K562 (cell line): ENCODE results near the gene ANAPC2. TPM values are rescaled to one million over a fixed set of nuclear protein-coding genes. Genes with fewer than 3 reads are reported as not detected.

Source experiments
- ATAC-seq: fragments of 200-7000 bp; cut with Tn5 transposase; 3 replicates; pipeline ENCODE4 v1.9.1; 2020; ENCODE audit warnings: moderate library complexity
- BruUV-seq: library from RNA; stranded (reverse); fragments of 400-500 nt; replicated peaks from 2 replicates; lab custom pipeline; 2021; lab: Mats Ljungman, UMichigan
- CTCF ChIA-PET: fragments of 300-600 bp; formaldehyde crosslinking; extraction: SDS; loops from one replicate; lab custom pipeline; 2021; ENCODE audit warnings: low intra/inter-chr PET ratio; lab: Yijun Ruan, JAX
- POLR2A ChIA-PET: fragments of 300-600, 350-650 bp; sonication (Branson Sonifier 250); formaldehyde crosslinking; extraction: SDS; loops from one replicate; lab custom pipeline; 2021; ENCODE audit warnings: antibody characterized with exemption, inconsistent platforms; lab: Yijun Ruan, JAX
- DNase-seq, 4 experiments: peaks; one replicate each; pipeline versions ENCODE4 v3.0.0 to v3.0.0-alpha.2; 2011 to 2018; ENCODE audit warnings: low spot score in 3 of 4, mixed read lengths in 3 of 4; ENCODE audit errors: extremely low read depth in 1 of 4
- FAIRE-seq: peaks from 2 replicates; lab custom pipeline; 2011; peaks lifted over from hg19 to GRCh38; lab: Jason Lieb, UNC
- H2AFZ ChIP-seq: 2 replicates; pipeline ENCODE4 v1.6.0; 2011; ENCODE audit warnings: low read depth, low read length, control low read depth, inconsistent platforms
- H3K27ac ChIP-seq: fragments of 200-600 bp; 3 replicates; pipeline ENCODE4 v1.8.0; 2011; ENCODE audit warnings: low read depth, mild to moderate bottlenecking, control low read depth, inconsistent platforms, low read length, moderate library complexity, mixed read lengths; ENCODE audit errors: extremely low read depth
- H3K27me3 ChIP-seq, 2 experiments: fragments of 300-600 bp in 1 of 2; 2 replicates in 1 of 2; 3 replicates in 1 of 2; pipeline versions ENCODE4 v1.6.0 to v1.8.0; 2011; ENCODE audit warnings: inconsistent platforms in 2 of 2, low read length in 2 of 2, mild to moderate bottlenecking in 1 of 2, mixed read lengths in 1 of 2, moderate library complexity in 1 of 2; ENCODE audit not compliant: control insufficient read depth in 2 of 2, insufficient read depth in 2 of 2
- H3K36me3 ChIP-seq: fragments of 300-600 bp; 3 replicates; pipeline ENCODE4 v1.8.0; 2011; ENCODE audit warnings: mild to moderate bottlenecking, low read length, inconsistent platforms; ENCODE audit not compliant: control insufficient read depth, insufficient read depth
- H3K4me1 ChIP-seq, 2 experiments: fragments of 200-600 bp in 1 of 2; replicated peaks in 1 of 2; 2 replicates in 1 of 2; 3 replicates in 1 of 2; pipeline versions ENCODE4 v1.5.1 to v1.8.0; 2011; ENCODE audit warnings: inconsistent platforms in 2 of 2, low read length in 2 of 2, mild to moderate bottlenecking in 1 of 2, mixed read lengths in 1 of 2, moderate library complexity in 1 of 2; ENCODE audit not compliant: control insufficient read depth in 2 of 2, insufficient read depth in 2 of 2
- H3K4me2 ChIP-seq: 2 replicates; pipeline ENCODE4 v1.6.1; 2011; ENCODE audit warnings: low read length, control low read depth, inconsistent platforms, mixed read lengths; ENCODE audit not compliant: insufficient read depth
- H3K4me3 ChIP-seq: fragments of 200-600 bp; sonication (generic), shearing (Covaris generic); 2 replicates; pipeline ENCODE4 v1.5.1; 2016; ENCODE audit warnings: control low read depth, inconsistent platforms
- H3K79me2 ChIP-seq: fragments of 200-600 bp; 3 replicates; pipeline ENCODE4 v1.8.0; 2011; ENCODE audit warnings: low read length, inconsistent platforms; ENCODE audit not compliant: control insufficient read depth, insufficient read depth
- H3K9ac ChIP-seq, 2 experiments: 2 replicates each; pipeline versions ENCODE4 v1.6.0 to v1.6.1; 2011; ENCODE audit warnings: low read depth in 2 of 2, low read length in 2 of 2, control low read depth in 1 of 2, inconsistent platforms in 1 of 2, mild to moderate bottlenecking in 1 of 2, mixed read lengths in 1 of 2; ENCODE audit not compliant: insufficient read depth in 1 of 2
- H3K9me1 ChIP-seq: one replicate; pipeline ENCODE4 v1.6.0; 2011; ENCODE audit warnings: inconsistent platforms, mild to moderate bottlenecking, low read length, moderate library complexity; ENCODE audit not compliant: control insufficient read depth, insufficient read depth
- H3K9me3 ChIP-seq: replicated peaks from 2 replicates; pipeline ENCODE4 v1.5.1; 2011; ENCODE audit warnings: low read depth, low read length, inconsistent platforms; ENCODE audit not compliant: control insufficient read depth, insufficient read depth
- H4K20me1 ChIP-seq: replicated peaks from 2 replicates; pipeline ENCODE4 v1.6.1; 2011; ENCODE audit warnings: low read length, inconsistent platforms, mixed read lengths; ENCODE audit not compliant: control insufficient read depth, insufficient read depth
- BRCA1 ChIP-seq, 2 experiments: fragments of 450-650 bp in 1 of 2; sonication (generic) in 1 of 2; formaldehyde crosslinking in 1 of 2; IDR thresholded peaks; 2 replicates each; pipeline versions ENCODE4 v1.5.0 to v1.6.1; 2017 to 2020; ENCODE audit warnings: mild to moderate bottlenecking in 1 of 2, missing genetic modification reagents in 1 of 2
- BRD9 ChIP-seq: fragments of 450-650 bp; IDR thresholded peaks from 2 replicates; pipeline ENCODE4 v1.6.1; 2018; ENCODE audit warnings: low read depth; ENCODE audit not compliant: partially characterized antibody
- CBX2 ChIP-seq: fragments of 200-600 bp; sonication (generic); IDR thresholded peaks from one replicate; pipeline ENCODE4 v1.6.1; 2012; ENCODE audit warnings: mild to moderate bottlenecking, low read length, inconsistent platforms; ENCODE audit not compliant: insufficient read depth, poor library complexity, severe bottlenecking
- ETV1 ChIP-seq: fragments of 450-650 bp; conservative IDR thresholded peaks from 2 replicates; pipeline ENCODE4 v1.6.1; 2016; ENCODE audit warnings: missing genetic modification characterization, control low read depth, low read depth, missing compliant biosample characterization
- FIP1L1 ChIP-seq: fragments of 200-400 bp; formaldehyde crosslinking; IDR thresholded peaks from 2 replicates; pipeline ENCODE4 v1.6.1; 2018; ENCODE audit warnings: mild to moderate bottlenecking, low read depth, low read length; ENCODE audit not compliant: poor library complexity, severe bottlenecking
- MEF2D ChIP-seq: conservative IDR thresholded peaks from 2 replicates; pipeline ENCODE4 v1.6.1; 2016; ENCODE audit warnings: low read depth, missing genetic modification characterization, missing compliant biosample characterization
- NR1H2 ChIP-seq: sonication (generic); formaldehyde crosslinking; IDR thresholded peaks from 2 replicates; pipeline ENCODE4 v1.4.0; 2020; ENCODE audit warnings: mild to moderate bottlenecking, missing genetic modification reagents
- POLR2A ChIP-seq: fragments of 450-650 bp; conservative IDR thresholded peaks from 2 replicates; pipeline ENCODE4 v1.6.1; 2016
- SREBF2 ChIP-seq: sonication (generic); formaldehyde crosslinking; IDR thresholded peaks from 2 replicates; pipeline ENCODE4 v1.4.0; 2020; ENCODE audit warnings: mild to moderate bottlenecking, missing genetic modification reagents
- TCF3 ChIP-seq: sonication (generic); formaldehyde crosslinking; IDR thresholded peaks from 2 replicates; pipeline ENCODE4 v1.4.0; 2020; ENCODE audit warnings: mild to moderate bottlenecking, missing genetic modification reagents
- ZBTB34 ChIP-seq: fragments of 250-450 bp; sonication (Bioruptor Pico); IDR thresholded peaks from 2 replicates; pipeline ENCODE4 v1.8.0; 2021; ENCODE audit warnings: mild to moderate bottlenecking, moderate library complexity
- ZBTB5 ChIP-seq: fragments of 450-650 bp; IDR thresholded peaks from 2 replicates; pipeline ENCODE4 v1.6.1; 2017; ENCODE audit warnings: antibody characterized with exemption
- ZNF592 ChIP-seq: fragments of 450-650 bp; IDR thresholded peaks from 2 replicates; pipeline ENCODE4 v1.6.1; 2017; ENCODE audit warnings: antibody characterized with exemption, mild to moderate bottlenecking
- WGBS: fragments of 100-300 bp; shearing (Covaris generic); methylation state at CpG from one replicate; pipeline ENCODE4 v1.1.6; 2016; ENCODE audit warnings: low coverage, mixed read lengths; ENCODE audit not compliant: insufficient coverage; ENCODE audit errors: missing lambda C conversion rate; 5-methylcytosine and 5-hydroxymethylcytosine counted together
- in situ Hi-C: fragments of 300-500 bp; cut with MboI; formaldehyde crosslinking; loops from 4 replicates; pipeline ENCODE4 v1.15.0; 2018; ENCODE audit warnings: inconsistent platforms, mixed read lengths
- intact Hi-C: fragments of 100-400 bp; cut with micrococcal nuclease; formaldehyde crosslinking; loops from 2 replicates; pipeline ENCODE4 v1.14.2; 2022
- polyA plus RNA-seq, 8 experiments: library from polyadenylated mRNA; depleted of rRNA in 4 of 8; stranded (reverse) in 5 of 8; unstranded in 3 of 8; fragments of >200 nt; fragmentation: Nextera tagmentation in 2 of 8; fragmentation: Illumina TruSeq in 1 of 8; extraction: Ambion mirVana in 2 of 8; extraction: Trizol in 1 of 8; gene quantifications; 2 replicates each; pipeline versions ENCODE4 v1.2.1 to v1.2.3, GENCODE V29; 2011 to 2014; ENCODE audit warnings: inconsistent platforms in 1 of 8, missing spikeins in 1 of 8
- total RNA-seq, 7 experiments: library from RNA; depleted of rRNA in 6 of 7; stranded (reverse); fragments of >200 nt in 6 of 7; fragmentation: Illumina TruSeq in 2 of 7; extraction: Trizol in 2 of 7; gene quantifications; 2 replicates each; pipeline versions ENCODE4 v1.2.1 to v1.2.3, GENCODE V29; 2011 to 2021; ENCODE audit warnings: low replicate concordance in 1 of 7

ANAPC2 gene
- total and polyA plus RNA-seq, 9 of the 15 experiments (the other 6 are each of a cell fraction or from before 2014, with no cell fraction given): 0.11 to 56.5 (median 17.1) TPM; not detected in 1

- Histone ChIP-seq H4K20me1 (0 out of 2 replicates have a peak, but pooled peaks cover 5% of the 10 kb centered on the region), H3K9ac (peak overlapping the region in 1 of 2 experiments; percentile 41; a peak in 2 of 4 replicates), H3K27ac (no peak overlapping the region), H3K27me3 (peaks cover 5 to 21% of the 10 kb centered on the region in 2 experiments; a peak in 4 of 5 replicates), H3K79me2 (no peaks in the 10 kb centered on the region), H3K4me3 (no peak overlapping the region), H3K4me2 (no peak overlapping the region), H3K9me3 (no peaks in the 10 kb centered on the region), H3K36me3 (peaks cover 11% of the 10 kb centered on the region; the same call in 1 of the 3 replicates), H2AFZ (no peak overlapping the region), H3K4me1 (peaks cover 3 to 84% of the 10 kb centered on the region in 2 experiments; a peak in 3 of 5 replicates), H3K9me1 (no peaks in the 10 kb centered on the region)
- no peak for ATAC-seq
- intact Hi-C loops (no loop called here), in situ Hi-C loops (no loop called here)
- FAIRE-seq: no peak
- ChIA-PET POLR2A (interaction anchor here (0.6 to 1.8 kb wide), 2 partner anchors 19 to 65 kb away, joined by 4 to 7 read pairs; no protein-coding TSS in a partner anchor), CTCF (no interaction called here)
- DNase-seq: no peak
- 60% methylated on average over 45 of the region's 45 CpGs for WGBS
- BruUV-seq: no TSS peak
- TF ChIP-seq BRD9 (no peak), ZBTB34 (no peak), ETV1 (no peak), MEF2D (no peak), TCF3 (CRISPR knock-in tag) (no peak), CBX2 (no peak), SREBF2 (no peak), NR1H2 (CRISPR knock-in tag) (no peak), ZBTB5 (no peak), POLR2A (peak; percentile 22; the same call in 1 of the 2 replicates), FIP1L1 (peak; percentile 36), ZNF592 (no peak), BRCA1 (IDR thresholded peaks at IDR 0.05) (no peak), BRCA1 (CRISPR knock-in tag; IDR thresholded peaks at IDR 0.05) (no peak)
Measured at GRCh38 chr9:137173796-137174664, 14.3 kb downstream of the ANAPC2 start.
